ENCODE results near the gene ERBB3.
A peak's percentile ranks its signal among the peaks of the same experiment; 100 is the strongest.
"Not testable (repeated sequence)": the region's sequence is repeated elsewhere in the genome, so short reads cannot be mapped to it uniquely, and the experiment has no call there.

The ERBB3 gene

GRCh38 chr12:56116267-56117081, 36.5 kb downstream of the ERBB3 start, which contains the start of gene RPL41:
Gene RPL41 (plus strand): TSS chr12:56116633.
- DNase-seq = peak; percentile 94

GRCh38 chr12:56117082-56117706, 37.2 kb downstream of the ERBB3 start:
- not testable (repeated sequence) for DNase-seq

- DNase-seq = peak; percentile 96
Observed at GRCh38 chr12:56117778-56118687, 38.1 kb downstream of the ERBB3 start, which contains the start of gene ZC3H10. Gene ZC3H10 (plus strand): TSS chr12:56118266. CDS start chr12:56120563, 2,297 bp downstream.

- DNase-seq = peak; percentile 37
Observed at GRCh38 chr12:56118688-56119357, 38.9 kb downstream of the ERBB3 start.

- peak; percentile 58 for DNase-seq
Observed at GRCh38 chr12:56119361-56119796, 39.4 kb downstream of the ERBB3 start.

GRCh38 chr12:56120158-56120846, 40.3 kb downstream of the ERBB3 start:
- DNase-seq = no peak

- DNase-seq = no peak
Observed at GRCh38 chr12:56121204-56121870, 41.4 kb downstream of the ERBB3 start.

- DNase-seq = peak; percentile 3
Observed at GRCh38 chr12:56122637-56123036, 42.7 kb downstream of the ERBB3 start.

GRCh38 chr12:56124133-56124532, 44.2 kb downstream of the ERBB3 start:
- DNase-seq = no peak

GRCh38 chr12:56126732-56127239, 46.8 kb downstream of the ERBB3 start:
- DNase-seq = no peak

- DNase-seq = no peak
Observed at GRCh38 chr12:56127485-56127887, 47.5 kb downstream of the ERBB3 start.

GRCh38 chr12:56127888-56128669, 48.1 kb downstream of the ERBB3 start, which contains the start of gene ESYT1:
Gene ESYT1 (plus strand): TSS chr12:56128267. CDS start chr12:56128320, 53 bp downstream.
- peak; percentile 97 for DNase-seq

- no peak for DNase-seq
Observed at GRCh38 chr12:56128670-56129205, 48.8 kb downstream of the ERBB3 start.

- DNase-seq = no peak
Observed at GRCh38 chr12:56129206-56129941, 49.4 kb downstream of the ERBB3 start.

GRCh38 chr12:56129942-56130495, 50.1 kb downstream of the ERBB3 start:
- no peak for DNase-seq

- no peak for DNase-seq
Observed at GRCh38 chr12:56130876-56131275, 50.9 kb downstream of the ERBB3 start.

GRCh38 chr12:56134897-56135296, 54.9 kb downstream of the ERBB3 start:
- DNase-seq = no peak

GRCh38 chr12:56137853-56138571, 58.0 kb downstream of the ERBB3 start:
- DNase-seq = no peak

All from NCI-H1694 treated with DMSO at 0.1 percent for 48 hours (cell line).